Tibial artery (tissue), 4 donors: ENCODE results near the gene AP5Z1.

ENCODE experiments used
- DNase-seq, 2 donors: peaks; one replicate each; pipeline ENCODE4 v3.0.0-alpha.2; 2019
- H3K27ac ChIP-seq, 2 donors: fragments of 200-600 bp; sonication (generic) in 1 of 2; 1 replicate in 1 of 2; 2 replicates in 1 of 2; pipeline ENCODE4 v1.5.1; 2018 to 2019; ENCODE audit warnings: mild to moderate bottlenecking in 1 of 2
- H3K27me3 ChIP-seq, 2 donors: fragments of 200-600 bp; sonication (generic) in 1 of 2; one replicate each; pipeline versions ENCODE4 v1.5.1 to v1.6.0; 2016 to 2019
- H3K36me3 ChIP-seq, 3 donors: fragments of 200-600 bp; sonication (generic) in 2 of 3; one replicate each; pipeline ENCODE4 v1.5.1; 2016 to 2019; ENCODE audit warnings: mild to moderate bottlenecking in 2 of 3
- H3K4me1 ChIP-seq, 4 donors: fragments of 200-600 bp; sonication (generic) in 2 of 4; 1 replicate in 3 of 4; 2 replicates in 1 of 4; pipeline ENCODE4 v1.5.1; 2016 to 2019
- H3K4me3 ChIP-seq, 2 donors: fragments of 200-600 bp; sonication (generic) in 1 of 2; 1 replicate in 1 of 2; 2 replicates in 1 of 2; pipeline ENCODE4 v1.5.1; 2018 to 2019; ENCODE audit warnings: mild to moderate bottlenecking in 2 of 2
- H3K9me3 ChIP-seq, 3 donors: fragments of 200-600 bp; sonication (generic) in 1 of 3; one replicate each; pipeline ENCODE4 v1.5.1; 2016 to 2019
- intact Hi-C: fragments of 100-400 bp; cut with DNase I; formaldehyde crosslinking; loops from one replicate; pipeline ENCODE4 v1.15.0; 2023; ENCODE audit warnings: low total_unique reads
- TF ChIP-seq, protein P1 (sequence below), 2 experiments: fragments of 200-600 bp in 1 of 2; fragments of 450-650 bp in 1 of 2; IDR thresholded peaks; one replicate each; pipeline ENCODE4 v1.5.1; 2017 to 2019; ENCODE audit warnings: antibody characterized with exemption in 2 of 2, mild to moderate bottlenecking in 1 of 2, moderate library complexity in 1 of 2

AP5Z1 gene

DNA sequence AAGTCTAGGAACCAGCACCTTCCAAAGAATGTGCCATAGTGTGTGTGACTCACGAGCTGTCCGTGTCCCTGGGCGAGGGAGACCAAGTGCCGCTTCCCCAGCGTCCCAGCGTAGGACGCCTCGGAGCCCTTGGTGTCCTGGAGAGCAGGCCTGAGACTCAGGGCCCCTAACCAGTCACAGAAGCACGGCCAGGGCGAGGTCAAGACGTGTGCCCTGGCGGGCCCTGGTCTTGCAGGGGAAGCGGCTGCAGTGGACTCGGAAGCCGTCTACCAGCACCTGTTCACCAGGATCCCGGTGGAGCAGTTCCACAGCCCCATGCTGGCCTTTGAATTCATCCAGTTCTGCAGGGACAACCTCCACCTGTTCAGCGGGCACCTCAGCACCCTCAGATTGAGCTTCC lies 10.6 kb downstream of the AP5Z1 start:
- Histone ChIP-seq H3K27me3 (no peaks in the 10 kb centered on the region), H3K27ac (no peak overlapping the region), H3K9me3 (no peaks in the 10 kb centered on the region), H3K4me1 (no peaks in the 10 kb centered on the region), H3K4me3 (no peak overlapping the region), H3K36me3 (peaks cover 89 to 100% (median 97%) of the 10 kb centered on the region in 3 donors)
- DNase-seq: no peak
- intact Hi-C loops: no loop called here
- TF ChIP-seq, protein P1, sequence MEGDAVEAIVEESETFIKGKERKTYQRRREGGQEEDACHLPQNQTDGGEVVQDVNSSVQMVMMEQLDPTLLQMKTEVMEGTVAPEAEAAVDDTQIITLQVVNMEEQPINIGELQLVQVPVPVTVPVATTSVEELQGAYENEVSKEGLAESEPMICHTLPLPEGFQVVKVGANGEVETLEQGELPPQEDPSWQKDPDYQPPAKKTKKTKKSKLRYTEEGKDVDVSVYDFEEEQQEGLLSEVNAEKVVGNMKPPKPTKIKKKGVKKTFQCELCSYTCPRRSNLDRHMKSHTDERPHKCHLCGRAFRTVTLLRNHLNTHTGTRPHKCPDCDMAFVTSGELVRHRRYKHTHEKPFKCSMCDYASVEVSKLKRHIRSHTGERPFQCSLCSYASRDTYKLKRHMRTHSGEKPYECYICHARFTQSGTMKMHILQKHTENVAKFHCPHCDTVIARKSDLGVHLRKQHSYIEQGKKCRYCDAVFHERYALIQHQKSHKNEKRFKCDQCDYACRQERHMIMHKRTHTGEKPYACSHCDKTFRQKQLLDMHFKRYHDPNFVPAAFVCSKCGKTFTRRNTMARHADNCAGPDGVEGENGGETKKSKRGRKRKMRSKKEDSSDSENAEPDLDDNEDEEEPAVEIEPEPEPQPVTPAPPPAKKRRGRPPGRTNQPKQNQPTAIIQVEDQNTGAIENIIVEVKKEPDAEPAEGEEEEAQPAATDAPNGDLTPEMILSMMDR (IDR thresholded peaks at IDR 0.05): no peak

DNA sequence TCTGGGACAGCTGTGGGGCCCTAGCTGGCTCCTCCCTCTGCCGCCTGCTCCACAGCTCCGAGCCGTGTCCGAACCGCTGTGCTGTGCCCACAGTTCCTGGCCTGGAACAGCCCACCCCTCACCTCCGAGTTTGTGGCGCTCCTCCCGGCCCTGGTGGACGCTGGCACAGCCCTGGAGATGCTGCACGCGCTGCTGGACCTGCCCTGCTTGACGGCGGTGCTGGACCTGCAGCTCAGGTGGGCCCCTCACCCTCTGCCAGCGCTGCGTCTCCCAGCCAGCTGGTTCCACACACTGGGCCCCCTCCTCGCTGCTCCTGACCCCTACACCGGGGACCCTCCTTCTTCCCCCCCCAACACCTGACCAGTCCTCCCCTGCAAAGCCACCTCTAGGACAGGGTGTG lies 12.1 kb downstream of the AP5Z1 start:
- H3K27ac ChIP-seq: no peak overlapping the region
- intact Hi-C loops: no loop called here
- H3K36me3 ChIP-seq: peaks cover 79 to 97% (median 94%) of the 10 kb centered on the region in 3 donors
- H3K9me3 ChIP-seq: no peaks in the 10 kb centered on the region
- no peak for DNase-seq
- TF ChIP-seq, protein P1 (IDR thresholded peaks at IDR 0.05): no peak
- peaks cover 0 to 3% (median 1%) of the 10 kb centered on the region in 4 donors for H3K4me1 ChIP-seq
- H3K4me3 ChIP-seq: no peak overlapping the region
- no peaks in the 10 kb centered on the region for H3K27me3 ChIP-seq

DNA sequence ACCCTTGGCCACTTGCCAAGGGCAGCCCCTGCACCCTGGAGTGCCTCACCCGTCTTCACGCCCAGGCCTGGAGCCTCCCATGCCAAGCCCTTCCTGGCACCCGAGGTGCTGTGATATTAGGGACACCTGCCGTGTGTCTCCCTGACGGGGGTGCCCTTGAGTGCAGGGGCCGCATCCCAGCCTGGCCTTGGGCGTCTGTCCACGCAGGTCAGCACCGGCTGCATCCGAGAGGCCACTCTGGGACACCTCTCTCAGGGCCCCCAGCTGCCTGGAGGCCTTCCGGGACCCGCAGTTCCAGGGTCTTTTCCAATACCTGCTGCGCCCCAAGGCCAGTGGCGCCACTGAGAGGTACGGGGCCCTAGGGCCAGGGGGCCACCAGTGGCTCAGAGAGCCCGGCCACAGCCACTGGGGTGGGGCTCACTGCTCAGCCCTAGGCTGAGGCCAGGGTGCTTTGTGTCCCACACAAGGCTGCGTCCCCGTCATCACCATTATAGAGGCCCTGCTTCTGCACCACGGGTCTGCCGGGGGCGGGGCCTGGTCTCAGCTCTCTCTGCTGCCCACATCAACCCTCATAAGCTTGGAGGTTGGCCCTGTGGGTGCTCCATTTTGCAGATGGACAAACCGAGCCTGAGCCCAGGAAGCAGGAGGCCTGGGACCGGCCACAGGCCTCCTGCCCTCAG lies 12.7 kb downstream of the AP5Z1 start:
- H3K27me3 ChIP-seq: no peaks in the 10 kb centered on the region
- no peak overlapping the region for H3K4me3 ChIP-seq
- peaks cover 73 to 92% (median 92%) of the 10 kb centered on the region in 3 donors for H3K36me3 ChIP-seq
- H3K9me3 ChIP-seq: no peaks in the 10 kb centered on the region
- intact Hi-C loops: no loop called here
- TF ChIP-seq, protein P1 (IDR thresholded peaks at IDR 0.05): no peak
- H3K4me1 ChIP-seq: peaks cover 0 to 7% (median 2%) of the 10 kb centered on the region in 4 donors
- no peak overlapping the region for H3K27ac ChIP-seq
- no peak for DNase-seq

DNA sequence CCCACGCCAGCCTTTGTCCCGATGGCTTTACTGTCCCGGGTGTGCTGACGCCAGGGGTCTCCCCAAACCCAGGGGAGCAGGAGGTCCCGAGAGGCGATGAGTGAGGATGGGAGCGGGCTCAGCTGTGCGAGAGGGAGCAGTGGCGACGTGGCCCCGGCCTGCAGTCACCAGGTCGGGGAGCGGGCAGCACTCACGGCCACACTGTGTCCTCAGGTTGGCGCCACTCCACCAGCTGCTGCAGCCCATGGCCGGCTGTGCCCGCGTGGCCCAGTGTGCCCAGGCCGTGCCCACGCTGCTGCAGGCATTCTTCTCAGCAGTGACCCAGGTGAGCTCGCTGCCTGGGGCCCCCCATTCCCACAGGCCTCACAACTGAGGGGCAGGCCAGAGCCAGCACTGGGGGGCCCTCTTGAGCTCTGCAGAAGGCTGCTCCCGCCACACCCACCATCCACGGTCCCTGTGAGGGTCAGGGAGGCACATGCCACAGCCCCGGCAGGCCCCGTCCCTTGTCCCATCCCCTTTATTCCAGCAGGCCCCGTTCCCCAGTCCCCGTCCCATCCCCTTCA lies 13.3 kb downstream of the AP5Z1 start:
- Histone ChIP-seq H3K4me1 (peaks cover 0 to 7% (median 2%) of the 10 kb centered on the region in 4 donors), H3K27me3 (no peaks in the 10 kb centered on the region), H3K4me3 (no peak overlapping the region), H3K9me3 (no peaks in the 10 kb centered on the region), H3K36me3 (peaks cover 67 to 86% (median 86%) of the 10 kb centered on the region in 3 donors), H3K27ac (no peak overlapping the region)
- no peak for DNase-seq
- TF ChIP-seq, protein P1 (IDR thresholded peaks at IDR 0.05): no peak
- intact Hi-C loops: no loop called here

DNA sequence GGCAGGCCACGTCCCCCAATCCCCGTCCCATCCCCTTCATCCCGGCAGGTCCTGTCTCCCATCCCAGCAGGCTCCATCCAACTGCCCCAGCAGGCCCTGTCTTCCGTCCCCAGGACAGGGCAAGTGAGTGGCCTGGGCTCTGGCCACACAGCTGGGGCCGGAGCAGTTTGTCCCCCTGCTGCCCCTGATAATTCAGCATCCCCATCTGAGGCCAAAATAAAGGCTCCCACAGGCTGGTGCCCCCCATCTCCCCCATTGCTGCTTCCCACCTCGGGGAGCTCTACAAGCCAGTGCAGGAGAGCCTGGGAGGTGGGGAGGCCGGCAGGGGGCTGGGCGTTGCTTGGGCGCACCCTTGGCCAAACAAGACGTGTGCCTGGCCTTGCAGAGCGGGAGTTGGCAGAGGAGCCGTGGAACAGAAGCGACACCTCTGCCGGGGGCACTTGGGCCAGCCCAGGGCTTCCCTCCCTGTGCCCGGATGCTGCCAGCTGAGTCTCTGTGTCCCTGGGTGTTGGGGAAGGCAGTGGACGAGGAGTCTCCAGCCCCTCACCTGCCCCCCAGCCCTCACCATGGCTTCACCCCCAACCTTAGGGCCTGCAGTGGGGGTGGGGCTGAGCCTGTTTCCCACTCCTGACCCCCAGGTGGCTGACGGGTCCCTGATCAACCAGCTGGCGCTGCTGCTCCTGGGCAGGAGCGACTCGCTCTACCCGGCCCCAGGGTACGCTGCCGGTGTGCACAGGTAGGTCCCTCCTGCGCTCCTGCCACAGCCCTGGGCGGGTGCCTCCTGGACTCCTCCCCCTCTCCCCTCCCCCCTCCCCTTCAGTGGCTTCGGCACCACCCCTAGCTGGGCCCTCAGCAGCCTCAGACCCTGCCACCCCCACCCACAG lies 14.0 kb downstream of the AP5Z1 start:
- no peak for DNase-seq
- TF ChIP-seq, protein P1 (IDR thresholded peaks at IDR 0.05): no peak
- intact Hi-C loops: no loop called here
- peaks cover 60 to 79% (median 78%) of the 10 kb centered on the region in 3 donors for H3K36me3 ChIP-seq
- H3K27ac ChIP-seq: no peak overlapping the region
- H3K27me3 ChIP-seq: no peaks in the 10 kb centered on the region
- H3K4me1 ChIP-seq: peaks cover 0 to 7% (median 2%) of the 10 kb centered on the region in 4 donors
- no peaks in the 10 kb centered on the region for H3K9me3 ChIP-seq
- no peak overlapping the region for H3K4me3 ChIP-seq
